T-helper 2 cell (primary cell): ENCODE measurements around the gene C16orf90.

ENCODE experiments used
- DNase-seq, 5 experiments: peaks; one replicate each; pipeline versions ENCODE4 v3.0.0 to v3.0.0-alpha.2; 2012 to 2022

Gene C16orf90

DNA sequence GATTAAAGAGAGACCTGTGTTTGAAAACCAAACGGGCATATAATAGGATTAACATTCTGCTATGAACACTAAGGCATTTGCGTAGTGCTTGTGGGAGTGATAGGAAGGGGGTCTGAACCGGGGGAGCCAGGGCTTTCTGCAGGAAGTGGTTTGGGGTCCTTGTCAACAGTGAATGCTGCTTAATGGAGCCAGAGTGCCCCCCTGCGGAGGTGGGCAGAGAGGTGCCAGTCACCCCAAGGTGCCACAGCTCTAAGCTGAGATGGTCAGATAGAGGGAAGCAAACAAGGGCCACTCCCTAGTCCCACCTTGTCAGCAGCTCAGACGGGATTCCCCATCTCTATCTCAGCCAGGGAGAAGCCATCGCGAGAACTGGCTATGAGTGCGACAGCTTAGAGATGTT lies 34.1 kb downstream of the C16orf90 start:
- peak in 1 of 5 experiments; percentile 63 for DNase-seq

DNA sequence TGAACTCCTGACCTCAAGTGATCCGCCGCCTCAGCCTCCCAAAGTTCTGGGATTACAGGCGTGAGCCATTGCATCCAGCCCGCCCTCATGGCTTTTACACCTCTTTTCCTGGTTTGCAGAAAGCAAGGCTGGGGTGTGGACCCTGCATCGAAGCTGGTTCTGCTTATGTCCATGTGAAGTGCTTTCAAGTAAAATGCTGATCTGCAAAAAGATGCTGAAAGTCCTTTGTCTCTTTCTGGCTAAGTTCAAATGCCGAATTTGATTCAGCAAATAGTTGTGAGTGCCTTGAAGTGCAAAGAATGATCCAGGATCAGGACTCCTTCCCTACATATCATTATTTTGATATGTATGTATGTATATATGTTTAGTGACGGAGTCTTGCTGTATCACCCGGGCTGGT lies 34.7 kb downstream of the C16orf90 start:
- no peak for DNase-seq

- DNase-seq: no peak
Observed at GRCh38 chr16:3460121-3460520, 35.2 kb downstream of the C16orf90 start.

DNA sequence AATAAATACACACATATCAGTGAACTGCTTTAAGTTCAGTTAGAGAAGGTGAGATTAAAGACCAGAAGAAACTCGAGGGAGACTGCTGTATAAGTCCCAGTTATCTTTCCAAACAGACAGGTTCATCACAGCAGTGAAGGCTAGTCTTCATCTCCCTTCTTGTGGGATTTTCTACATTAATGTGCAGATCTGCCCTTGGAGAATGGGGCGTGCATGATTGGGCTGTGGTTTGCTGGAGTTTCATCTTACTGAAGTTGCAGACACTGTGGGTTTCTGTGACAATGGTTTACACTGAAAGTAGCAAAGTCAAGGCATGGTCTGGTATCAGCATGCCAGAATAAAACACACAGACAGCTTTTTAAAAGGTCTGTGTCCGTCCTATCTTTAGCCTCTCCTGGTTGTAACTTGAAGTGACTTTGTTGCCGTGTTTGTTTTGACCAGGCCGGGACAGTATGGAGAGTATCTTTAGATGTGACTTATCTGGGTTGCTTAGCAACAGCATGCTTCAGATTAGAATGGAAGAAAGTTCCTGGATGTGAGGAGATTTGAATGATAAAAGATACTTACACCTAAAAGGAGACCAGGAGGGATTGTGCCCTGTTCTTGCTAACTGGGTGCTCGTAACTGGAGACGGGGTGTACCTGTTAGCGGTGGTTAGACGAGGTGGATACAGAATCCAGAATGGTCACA lies 35.7 kb downstream of the C16orf90 start:
- peak in 2 of 5 experiments; percentile 16 to 74 for DNase-seq

DNA sequence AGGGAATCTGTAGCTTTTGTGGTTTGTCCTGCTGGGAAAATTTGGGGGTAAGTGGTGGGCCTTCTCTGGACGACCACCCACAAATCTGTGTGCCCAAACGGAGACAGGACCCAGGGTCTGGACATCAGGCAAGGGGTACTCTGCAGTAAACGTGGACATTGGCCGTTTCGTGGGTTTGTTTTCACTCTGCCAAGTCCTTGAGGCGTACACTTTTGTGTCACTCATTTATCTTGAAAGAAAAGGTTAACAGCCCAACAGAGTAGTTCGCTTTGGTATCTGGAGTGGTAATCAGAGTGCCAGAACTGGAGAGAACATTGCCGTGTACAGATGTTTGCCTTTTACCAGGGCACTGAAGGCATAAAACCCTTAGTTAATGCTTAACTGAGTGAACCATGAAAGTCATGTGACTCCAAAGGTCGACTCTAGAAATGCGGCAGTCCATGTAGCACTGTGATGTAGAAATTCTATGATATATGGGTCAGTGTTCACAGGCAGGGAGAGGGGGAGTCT lies 36.4 kb downstream of the C16orf90 start:
- peak in 1 of 5 experiments; percentile 68 for DNase-seq

- no peak for DNase-seq
Observed at GRCh38 chr16:3458278-3458851, 36.9 kb downstream of the C16orf90 start.

- DNase-seq: peak; percentile 79 to 94 (median 87)
Observed at GRCh38 chr16:3457434-3458252, 37.6 kb downstream of the C16orf90 start.

GRCh38 chr16:3454631-3455147 lies 40.6 kb downstream of the C16orf90 start:
- no peak for DNase-seq

DNA sequence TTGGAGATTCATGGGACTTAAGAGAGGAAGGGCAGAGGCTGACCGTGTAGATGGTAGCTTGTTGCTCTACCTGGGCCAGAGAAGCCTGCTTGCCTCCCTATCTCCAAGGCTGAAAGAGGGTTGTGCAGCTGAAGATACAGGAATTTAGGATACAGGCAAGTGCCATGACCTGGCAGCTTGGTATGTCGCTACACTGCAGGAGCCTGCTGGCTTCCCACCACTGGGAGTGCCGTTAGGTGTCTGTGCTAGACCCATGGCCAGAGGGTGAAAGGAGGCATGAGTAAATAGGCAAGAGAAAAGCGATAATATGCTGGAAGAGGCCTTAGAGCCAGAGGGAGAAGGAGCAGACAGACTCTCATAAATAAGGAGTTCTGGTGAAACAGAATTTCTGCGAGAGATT lies 41.2 kb downstream of the C16orf90 start:
- no peak for DNase-seq

GRCh38 chr16:3444032-3444388 lies 51.3 kb downstream of the C16orf90 start:
- DNase-seq: peak in 2 of 5 experiments; percentile 25 to 86
